ENCODE measurements around the gene PEAR1. TPM values are rescaled to one million over a fixed set of nuclear protein-coding genes. Genes with fewer than 3 reads are reported as not detected.
A peak's percentile ranks its signal among the peaks of the same experiment; 100 is the strongest.

PEAR1 gene
- total RNA-seq, 1 donor from 2014 or later = 9.9 TPM

DNA sequence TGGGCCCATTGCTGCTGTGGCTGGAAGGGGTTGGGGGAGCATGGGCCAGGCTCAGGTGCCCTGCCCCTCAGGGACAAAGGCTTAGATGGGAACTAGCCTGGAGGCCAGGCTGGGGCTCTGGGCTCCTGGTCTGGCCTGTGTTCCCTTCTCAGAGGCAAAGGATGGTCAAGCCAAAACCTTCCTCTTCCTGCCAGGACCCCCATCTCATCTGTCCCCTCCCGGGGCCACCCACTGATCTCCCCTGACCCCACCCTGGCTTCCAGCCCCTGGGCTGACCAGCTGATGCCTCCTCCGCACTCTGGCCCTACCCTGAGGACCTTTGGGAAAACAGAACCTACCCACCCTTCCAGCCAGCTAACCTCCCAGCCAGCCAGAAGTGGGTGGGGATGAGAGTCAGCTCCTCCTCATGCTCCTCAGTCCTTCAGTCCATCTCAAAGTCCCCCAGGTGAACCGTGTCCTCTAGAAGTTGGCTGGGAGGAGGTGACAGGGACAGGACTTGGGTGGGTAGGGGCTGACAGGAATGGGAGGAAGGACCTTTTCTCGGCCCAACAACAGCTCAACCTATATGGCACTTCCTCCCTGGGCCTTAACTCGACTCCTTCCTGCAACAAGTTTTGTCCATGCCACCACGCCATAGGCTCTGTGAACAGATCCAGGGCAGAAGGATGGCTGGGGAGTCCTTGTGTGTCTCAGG is 7.5 kb downstream of the PEAR1 start:
- TF ChIP-seq, protein P1, sequence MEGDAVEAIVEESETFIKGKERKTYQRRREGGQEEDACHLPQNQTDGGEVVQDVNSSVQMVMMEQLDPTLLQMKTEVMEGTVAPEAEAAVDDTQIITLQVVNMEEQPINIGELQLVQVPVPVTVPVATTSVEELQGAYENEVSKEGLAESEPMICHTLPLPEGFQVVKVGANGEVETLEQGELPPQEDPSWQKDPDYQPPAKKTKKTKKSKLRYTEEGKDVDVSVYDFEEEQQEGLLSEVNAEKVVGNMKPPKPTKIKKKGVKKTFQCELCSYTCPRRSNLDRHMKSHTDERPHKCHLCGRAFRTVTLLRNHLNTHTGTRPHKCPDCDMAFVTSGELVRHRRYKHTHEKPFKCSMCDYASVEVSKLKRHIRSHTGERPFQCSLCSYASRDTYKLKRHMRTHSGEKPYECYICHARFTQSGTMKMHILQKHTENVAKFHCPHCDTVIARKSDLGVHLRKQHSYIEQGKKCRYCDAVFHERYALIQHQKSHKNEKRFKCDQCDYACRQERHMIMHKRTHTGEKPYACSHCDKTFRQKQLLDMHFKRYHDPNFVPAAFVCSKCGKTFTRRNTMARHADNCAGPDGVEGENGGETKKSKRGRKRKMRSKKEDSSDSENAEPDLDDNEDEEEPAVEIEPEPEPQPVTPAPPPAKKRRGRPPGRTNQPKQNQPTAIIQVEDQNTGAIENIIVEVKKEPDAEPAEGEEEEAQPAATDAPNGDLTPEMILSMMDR (IDR thresholded peaks at IDR 0.05) = no peak
- H3K4me3 Mint-ChIP-seq (ENCODE audit: unreplicated experiment) = no peak overlapping the region
- peak; percentile 50 for DNase-seq (ENCODE audit: low spot score)
- no peaks in the 10 kb centered on the region for H3K36me3 Mint-ChIP-seq (ENCODE audit: low read depth)
- H3K27me3 Mint-ChIP-seq (ENCODE audit: low read depth) = peaks cover 2% of the 10 kb centered on the region
- H3K4me1 Mint-ChIP-seq (ENCODE audit: low read depth) = peaks cover 43% of the 10 kb centered on the region
- H3K27ac Mint-ChIP-seq (ENCODE audit: unreplicated experiment) = no peak overlapping the region
- no peaks in the 10 kb centered on the region for H3K9me3 Mint-ChIP-seq (ENCODE audit: low read depth)

DNA sequence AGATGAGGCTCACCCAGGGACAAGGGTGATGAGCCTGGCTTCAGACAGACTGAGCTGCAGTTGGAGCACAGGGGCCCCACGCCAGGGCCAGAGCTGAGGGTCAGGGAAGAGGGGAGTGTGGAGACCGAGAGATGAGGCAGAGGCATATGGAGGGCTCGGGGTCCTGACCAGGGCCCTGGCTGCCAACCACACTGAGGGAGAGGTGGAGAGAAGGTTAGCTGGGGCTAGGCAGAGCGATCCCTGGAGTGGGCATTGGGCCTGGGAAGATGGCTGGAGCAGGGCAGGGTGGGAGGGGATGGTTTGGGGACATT is 8.0 kb downstream of the PEAR1 start:
- Mint-ChIP-seq H3K27me3 (ENCODE audit: low read depth) (peaks cover 2% of the 10 kb centered on the region), H3K4me3 (ENCODE audit: unreplicated experiment) (no peak overlapping the region), H3K4me1 (ENCODE audit: low read depth) (peaks cover 38% of the 10 kb centered on the region), H3K36me3 (ENCODE audit: low read depth) (no peaks in the 10 kb centered on the region), H3K27ac (ENCODE audit: unreplicated experiment) (no peak overlapping the region), H3K9me3 (ENCODE audit: low read depth) (no peaks in the 10 kb centered on the region)
- DNase-seq (ENCODE audit: low spot score) = peak; percentile 76
- TF ChIP-seq, protein P1 (IDR thresholded peaks at IDR 0.05) = no peak

DNA sequence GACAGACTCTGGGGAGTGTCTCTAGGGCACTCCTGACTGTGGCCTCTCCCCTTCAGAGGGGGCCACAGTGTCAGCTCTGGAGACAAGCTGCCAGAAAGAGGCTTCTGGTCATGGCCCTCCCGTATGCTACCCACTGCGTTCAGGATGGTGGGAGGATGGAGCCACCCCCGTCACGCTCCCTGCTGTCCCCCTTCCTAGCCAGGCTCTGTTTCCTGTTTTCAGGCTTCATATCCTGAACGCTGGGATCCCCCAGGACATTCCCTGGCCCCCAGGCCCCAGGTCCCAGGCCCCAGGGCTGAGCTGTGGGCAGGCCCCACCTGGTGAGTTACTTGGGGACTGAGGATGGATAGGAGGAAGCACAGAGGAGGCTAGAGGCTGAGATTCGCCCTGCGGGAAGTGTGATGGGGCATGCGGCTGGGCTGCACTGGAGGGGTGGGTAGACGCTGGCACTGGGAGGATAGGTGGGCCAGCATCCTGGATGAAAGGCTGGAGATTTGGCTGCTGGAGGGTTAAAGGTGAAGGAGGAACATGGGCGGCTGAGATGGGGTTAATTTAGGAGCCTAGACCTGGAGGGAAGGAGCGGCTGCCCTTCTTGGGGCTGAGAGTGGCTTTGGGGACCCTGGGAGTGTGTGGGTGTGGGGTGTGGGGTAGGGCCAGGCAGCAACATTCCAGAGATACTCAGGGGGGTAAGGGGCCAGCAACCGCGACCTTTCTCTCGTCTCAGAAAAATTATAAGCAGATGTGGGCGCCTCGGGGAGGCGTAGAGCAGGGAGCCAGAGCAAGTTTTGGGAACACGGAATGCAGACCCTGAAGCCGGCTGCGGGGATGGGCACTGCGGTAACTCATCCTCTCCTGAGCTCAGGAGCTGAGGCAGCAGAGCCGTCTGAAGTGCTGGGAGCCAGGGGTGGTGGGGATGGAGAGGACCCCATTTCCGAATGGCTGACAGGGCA is 8.7 kb downstream of the PEAR1 start:
- Mint-ChIP-seq H3K4me3 (ENCODE audit: unreplicated experiment) (no peak overlapping the region), H3K4me1 (ENCODE audit: low read depth) (peaks cover 35% of the 10 kb centered on the region), H3K27ac (ENCODE audit: unreplicated experiment) (no peak overlapping the region), H3K36me3 (ENCODE audit: low read depth) (no peaks in the 10 kb centered on the region), H3K9me3 (ENCODE audit: low read depth) (no peaks in the 10 kb centered on the region), H3K27me3 (ENCODE audit: low read depth) (peaks cover 2% of the 10 kb centered on the region)
- TF ChIP-seq, protein P1 (IDR thresholded peaks at IDR 0.05) = no peak
- peak; percentile 74 for DNase-seq (ENCODE audit: low spot score)

DNA sequence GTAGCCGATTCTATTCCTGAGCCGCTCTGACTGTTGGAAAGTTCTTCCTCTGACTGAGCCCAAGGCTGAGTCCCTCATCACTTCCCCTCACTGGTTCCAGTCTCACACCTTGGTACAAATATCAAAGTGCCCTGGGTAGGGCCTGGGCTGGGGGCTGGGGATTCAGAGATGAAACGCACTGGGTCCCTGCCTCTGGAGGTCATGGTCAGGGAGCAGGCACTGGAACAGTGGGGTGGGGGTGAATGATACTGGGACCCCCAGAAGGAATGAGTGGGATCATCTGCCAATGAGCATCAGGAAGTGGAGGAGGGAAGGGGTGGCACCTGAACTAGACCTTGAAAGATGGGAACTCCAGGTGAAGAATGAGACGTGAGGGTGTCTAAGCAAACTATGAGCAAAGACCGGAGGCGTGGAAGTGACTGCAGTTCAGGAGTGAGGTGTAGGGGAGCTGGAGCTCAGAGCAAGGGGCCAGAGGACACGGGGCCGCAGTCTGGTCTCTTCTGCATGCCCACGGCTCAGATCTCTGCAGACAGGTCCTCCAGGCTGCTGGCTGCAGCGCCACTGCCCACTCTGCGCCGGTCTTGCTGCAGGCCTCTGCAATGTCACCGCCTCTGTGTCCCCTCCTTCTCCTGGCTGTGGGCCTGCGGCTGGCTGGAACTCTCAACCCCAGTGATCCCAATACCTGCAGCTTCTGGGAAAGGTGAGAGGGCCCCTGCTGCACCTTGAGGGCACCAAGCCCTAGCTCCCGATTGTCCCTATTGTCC is 10.0 kb downstream of the PEAR1 start:
- no peak overlapping the region for H3K27ac Mint-ChIP-seq (ENCODE audit: unreplicated experiment)
- H3K4me1 Mint-ChIP-seq (ENCODE audit: low read depth) = peaks cover 23% of the 10 kb centered on the region
- no peaks in the 10 kb centered on the region for H3K9me3 Mint-ChIP-seq (ENCODE audit: low read depth)
- H3K27me3 Mint-ChIP-seq (ENCODE audit: low read depth) = peaks cover 2% of the 10 kb centered on the region
- peak; percentile 83 for DNase-seq (ENCODE audit: low spot score)
- TF ChIP-seq, protein P1 (IDR thresholded peaks at IDR 0.05) = no peak
- H3K36me3 Mint-ChIP-seq (ENCODE audit: low read depth) = no peaks in the 10 kb centered on the region
- H3K4me3 Mint-ChIP-seq (ENCODE audit: unreplicated experiment) = no peak overlapping the region
